Activated naive CD4-positive, alpha-beta T cell treated with anti-CD3 and anti-CD28 coated beads, Interleukin-2, amount 50 U/mL, for 16 hours (primary cell): ENCODE results near the gene MRFAP1L1.
"Not testable (repeated sequence)": the region's sequence is repeated elsewhere in the genome, so short reads cannot be mapped to it uniquely, and the experiment has no call there.

Experiments
- DNase-seq: peaks from one replicate; pipeline ENCODE4 v3.0.0-alpha.2; 2020

Gene MRFAP1L1

GRCh38 chr4:6709230-6710114, at the start of gene MRFAP1L1:
TSS of gene MRFAP1L1 (minus strand) at chr4:6709865. CDS start at chr4:6709629, 236 bp downstream.
- peak; percentile 98 for DNase-seq

DNA sequence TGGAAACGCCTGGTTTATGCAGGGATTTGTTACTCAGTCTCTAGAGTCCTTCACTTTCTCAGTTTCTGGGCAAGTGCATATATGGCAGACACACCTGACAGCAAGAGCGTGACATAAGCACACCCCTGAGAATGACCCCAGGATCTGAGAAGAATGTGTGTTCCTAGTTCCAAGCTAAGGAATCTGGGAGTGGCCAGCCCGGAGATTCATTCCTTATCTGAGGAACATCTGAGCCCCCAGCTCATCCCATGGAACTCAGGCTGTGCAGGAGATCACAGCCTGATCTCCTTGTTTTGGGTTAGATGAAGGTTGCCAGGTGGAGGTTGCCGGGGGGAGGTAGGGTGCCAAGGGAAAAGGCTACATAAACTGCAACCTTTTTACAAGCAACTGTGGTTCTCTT, 49.1 kb upstream of the MRFAP1L1 start:
- no peak for DNase-seq

DNA sequence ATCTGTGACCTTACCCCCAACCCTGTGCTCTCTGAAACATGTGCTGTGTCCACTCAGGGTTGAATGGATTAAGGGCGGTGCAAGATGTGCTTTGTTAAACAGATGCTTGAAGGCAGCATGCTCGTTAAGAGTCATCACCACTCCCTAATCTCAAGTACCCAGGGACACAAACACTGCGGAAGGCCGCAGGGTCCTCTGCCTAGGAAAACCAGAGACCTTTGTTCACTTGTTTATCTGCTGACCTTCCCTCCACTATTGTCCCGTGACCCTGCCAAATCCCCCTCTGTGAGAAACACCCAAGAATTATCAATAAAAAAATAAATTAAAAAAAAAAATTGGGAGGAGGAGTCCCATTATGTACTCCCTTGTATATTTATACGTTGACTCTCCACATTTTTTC, 46.7 kb upstream of the MRFAP1L1 start:
- not testable (repeated sequence) for DNase-seq

DNA sequence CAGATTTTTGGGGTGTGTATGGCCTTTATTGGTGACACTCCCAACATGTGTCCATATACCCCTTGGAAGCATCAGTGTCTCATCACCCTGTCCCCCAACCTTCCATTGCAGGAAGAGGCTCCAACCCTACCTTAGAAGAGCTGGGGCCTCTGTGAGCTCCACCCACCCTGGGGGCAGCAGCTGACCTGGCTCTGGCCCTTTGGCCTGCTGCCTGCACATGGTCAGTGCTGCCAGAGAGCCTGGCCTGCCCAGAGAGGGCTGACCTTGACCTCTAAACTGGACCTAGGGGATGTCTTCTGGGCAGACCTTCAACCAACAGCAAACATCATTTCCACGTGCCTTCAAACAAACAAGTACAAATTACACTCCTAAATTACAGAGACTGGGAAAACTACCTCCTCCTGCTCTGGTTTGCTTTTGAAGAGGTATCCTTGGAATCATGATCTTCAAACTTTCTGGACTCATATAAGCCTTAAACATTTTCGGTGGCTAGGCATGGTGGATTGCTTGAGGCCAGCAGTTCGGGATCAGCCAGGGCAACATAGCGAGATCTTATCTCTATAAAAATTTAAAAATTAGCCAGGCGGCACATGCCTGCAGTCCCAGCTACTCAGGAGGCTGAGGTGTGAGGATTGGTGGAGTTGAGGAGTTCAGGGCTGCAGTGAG, 45.6 kb upstream of the MRFAP1L1 start:
- no peak for DNase-seq

DNA sequence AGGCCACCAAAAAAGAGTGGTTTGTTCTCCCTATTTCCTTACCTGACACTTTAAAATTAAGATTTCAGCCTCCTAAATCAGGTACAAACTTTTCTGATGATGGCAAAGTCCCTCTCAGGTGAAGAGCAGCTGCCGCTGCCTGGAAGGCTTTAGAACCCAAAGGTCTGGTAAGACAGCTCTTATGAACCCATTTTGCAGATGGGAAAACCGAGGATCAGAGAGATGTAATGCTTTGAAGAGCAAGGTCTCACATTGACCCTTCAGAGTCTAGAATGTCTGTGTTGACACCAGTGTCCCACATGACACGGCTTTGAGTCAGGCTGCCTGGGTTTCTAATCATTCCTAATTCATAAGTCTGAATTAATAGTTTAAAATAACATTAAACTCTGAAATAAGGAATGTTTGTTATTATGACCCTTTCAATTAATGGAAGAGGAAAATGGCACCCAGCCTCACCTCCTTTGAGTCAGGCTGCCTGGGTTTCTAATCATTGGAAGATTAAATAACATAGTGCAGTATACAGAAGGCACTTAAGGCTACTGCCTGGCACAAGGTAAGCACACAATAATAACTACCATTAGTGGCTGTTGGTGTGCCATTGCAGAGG, 44.9 kb upstream of the MRFAP1L1 start:
- DNase-seq, result no peak

- no peak for DNase-seq
These were observed 44.2 kb upstream of the MRFAP1L1 start for GRCh38 chr4:6753891-6754290.

- no peak for DNase-seq
These were observed 43.5 kb upstream of the MRFAP1L1 start for GRCh38 chr4:6753103-6753560.

GRCh38 chr4:6752486-6752829, 42.8 kb upstream of the MRFAP1L1 start:
- no peak for DNase-seq

- no peak for DNase-seq
These were observed 42.2 kb upstream of the MRFAP1L1 start for GRCh38 chr4:6751611-6752485.

DNA sequence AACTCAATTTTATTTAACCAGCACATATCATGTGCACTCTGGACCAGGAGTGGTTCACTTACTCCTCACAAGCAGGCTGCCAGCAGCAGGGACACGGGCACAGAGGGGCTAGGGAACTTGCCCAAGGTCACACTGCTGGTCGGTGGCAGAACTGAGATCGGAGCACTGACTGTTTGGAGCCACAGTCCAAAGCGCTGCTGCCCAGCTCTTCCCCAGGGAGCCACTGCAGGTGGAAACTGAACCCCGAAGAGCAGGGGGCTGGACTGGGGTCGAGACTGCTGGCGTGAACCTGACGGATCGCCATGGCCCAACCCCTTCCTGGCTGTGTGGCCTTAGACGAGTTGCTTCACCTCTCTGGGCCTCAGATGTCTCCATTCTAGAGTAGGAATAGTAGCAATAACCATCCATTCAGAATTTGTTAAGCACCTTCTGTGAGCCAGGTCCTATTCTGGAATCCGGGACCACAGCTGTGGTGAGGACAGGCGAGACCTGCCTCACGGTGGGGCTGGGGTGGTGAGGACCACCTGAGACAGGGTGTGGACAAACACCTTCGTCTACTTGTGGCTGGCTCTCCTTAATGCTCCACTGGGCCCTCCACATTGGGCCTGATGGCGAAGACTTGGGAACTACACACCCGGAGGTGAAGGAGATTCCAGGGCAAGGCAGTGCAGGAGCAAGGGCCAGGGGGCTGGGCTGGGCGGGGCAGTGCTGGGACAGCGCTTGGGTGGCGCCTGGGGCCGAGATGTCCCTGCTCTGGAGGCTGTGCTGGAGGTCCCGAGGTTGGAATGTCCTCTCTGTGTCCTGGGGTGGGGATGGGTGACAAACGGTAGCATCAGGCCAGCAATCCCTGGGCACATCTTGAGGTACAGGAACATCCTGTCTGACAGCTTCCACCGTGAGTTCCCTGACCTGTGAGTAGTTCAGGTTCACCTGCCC, 40.9 kb upstream of the MRFAP1L1 start:
- no peak for DNase-seq

DNA sequence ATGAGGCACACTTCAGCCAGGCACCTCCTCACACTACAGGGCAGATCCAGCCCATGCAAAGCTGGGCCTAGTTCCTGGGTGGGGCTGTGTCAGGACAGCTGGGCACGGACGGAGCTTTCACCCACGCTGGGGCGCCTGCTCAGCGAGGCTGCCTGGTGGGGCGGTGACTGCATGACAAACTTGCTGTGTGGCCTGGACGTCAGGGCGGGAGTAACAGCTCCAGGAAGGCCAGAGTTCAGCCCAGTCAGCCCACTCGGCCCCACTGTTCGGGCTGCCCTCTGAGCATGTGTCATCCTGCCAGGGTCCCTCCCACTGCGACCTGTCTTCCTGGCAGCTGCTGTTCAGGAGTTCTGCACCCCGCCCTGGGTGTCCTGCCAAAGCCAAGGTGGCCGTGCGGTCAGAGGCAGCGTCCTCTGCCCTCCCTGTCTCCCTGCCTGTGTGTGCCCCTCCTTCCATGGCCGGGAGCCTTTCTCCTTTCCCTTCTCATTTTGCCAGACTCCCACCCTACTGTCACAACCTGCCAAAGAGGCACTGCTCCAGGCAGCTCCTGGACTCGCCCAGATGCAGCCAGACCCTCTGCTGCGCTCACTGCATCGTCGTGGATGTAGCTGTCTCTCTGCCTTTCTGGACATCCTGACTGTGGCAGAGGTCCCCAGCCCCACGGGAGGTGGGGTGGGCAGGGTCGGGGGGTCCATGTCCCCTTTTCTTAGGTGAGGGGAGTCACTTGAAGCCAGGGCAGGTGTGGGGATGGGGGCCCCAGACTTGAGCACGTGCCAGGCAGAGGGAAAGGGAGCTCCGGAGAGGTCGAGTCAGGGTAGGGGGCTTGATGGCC, 39.9 kb upstream of the MRFAP1L1 start:
- no peak for DNase-seq

DNA sequence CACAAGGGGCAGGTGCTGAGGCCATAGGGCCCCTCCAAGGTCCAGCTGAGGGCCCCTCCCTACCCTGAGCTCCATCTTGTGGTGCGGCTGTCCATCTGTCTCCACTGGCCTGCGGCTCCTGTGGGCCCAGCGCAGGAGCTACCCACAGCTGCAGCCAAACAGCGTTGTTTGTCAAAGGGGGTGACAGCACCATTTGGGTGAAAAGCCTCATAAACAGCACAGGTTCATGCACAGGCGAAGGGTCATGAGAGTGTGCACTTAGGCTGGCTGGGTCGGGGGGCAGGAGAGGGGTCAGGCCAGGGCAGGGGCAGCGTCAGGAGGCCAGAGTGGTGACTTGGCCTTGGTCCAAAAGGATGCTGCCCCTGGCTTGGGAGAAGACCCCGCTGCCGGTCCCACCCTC, 38.6 kb upstream of the MRFAP1L1 start:
- DNase-seq, result no peak

- DNase-seq, result no peak
These were observed 37.8 kb upstream of the MRFAP1L1 start for GRCh38 chr4:6747294-6748051.

DNA sequence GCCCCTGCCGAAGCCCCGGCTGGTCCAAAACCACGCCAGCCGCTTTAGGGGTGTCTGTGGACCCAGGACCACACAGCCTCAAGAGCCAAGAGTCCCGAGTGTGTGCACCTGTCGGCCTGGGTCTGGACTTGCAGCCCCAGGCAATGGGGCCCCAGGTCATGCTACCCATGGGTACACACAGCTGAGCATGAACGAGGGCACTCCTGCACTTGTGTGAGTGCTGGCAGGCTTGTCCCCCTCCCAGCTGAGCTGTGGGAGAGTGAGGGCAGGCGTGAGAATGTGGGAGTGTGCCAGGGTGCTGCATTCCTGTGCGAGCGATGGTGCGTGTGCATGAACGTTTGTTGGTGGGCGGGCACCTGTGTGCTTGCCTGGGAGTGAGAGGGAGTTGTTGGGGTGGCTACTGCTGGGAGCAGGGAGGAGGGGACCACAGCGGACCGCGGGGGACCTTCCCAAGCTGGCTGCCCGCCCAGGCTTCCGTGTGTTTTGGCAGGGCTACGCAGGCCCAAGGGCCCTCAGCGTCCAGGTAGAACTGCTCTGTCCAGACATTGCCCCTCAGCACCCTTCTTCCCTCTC, 37.1 kb upstream of the MRFAP1L1 start:
- no peak for DNase-seq

DNA sequence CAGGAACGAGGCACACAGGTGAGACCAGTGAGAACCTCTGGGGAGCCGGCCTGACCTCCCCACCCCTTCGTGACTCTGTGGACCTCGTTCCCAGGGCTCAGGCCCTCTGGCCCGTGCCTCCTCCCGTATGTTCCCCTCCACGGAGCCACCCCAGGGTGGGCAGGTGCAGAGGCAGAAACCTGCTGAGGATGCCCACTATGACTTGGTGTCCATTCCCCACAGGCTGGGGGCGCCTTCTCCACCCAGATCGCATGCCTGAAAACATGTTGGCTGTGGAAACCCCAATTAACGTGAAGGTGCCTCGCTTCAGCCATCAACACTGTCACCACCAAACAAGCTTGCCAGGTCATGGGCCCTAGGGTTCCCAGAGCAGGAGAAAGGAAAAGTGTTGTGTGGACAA, 33.3 kb upstream of the MRFAP1L1 start:
- no peak for DNase-seq

GRCh38 chr4:6742507-6742906, 32.8 kb upstream of the MRFAP1L1 start:
- DNase-seq, result no peak

DNA sequence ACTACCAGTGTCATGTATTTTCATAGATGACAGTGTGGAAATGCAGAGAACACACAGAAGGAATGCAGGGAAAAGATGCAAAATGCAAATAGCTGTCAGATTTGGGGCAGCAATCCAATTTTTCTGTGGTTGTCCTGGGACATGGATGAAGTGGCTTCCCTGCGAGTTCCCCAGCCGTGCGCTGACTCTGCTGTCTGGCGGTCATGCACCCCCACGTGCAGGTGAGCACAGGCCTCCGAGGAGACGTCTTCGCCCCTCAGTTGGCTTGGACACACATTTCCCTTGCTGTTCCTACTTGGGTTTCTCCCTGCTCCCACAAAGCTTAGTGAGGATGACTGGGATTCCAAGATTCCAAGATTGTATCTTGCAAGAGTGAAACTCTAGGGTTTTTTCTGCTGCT, 30.7 kb upstream of the MRFAP1L1 start:
- DNase-seq, result no peak

GRCh38 chr4:6739920-6740319, 30.3 kb upstream of the MRFAP1L1 start:
- no peak for DNase-seq

GRCh38 chr4:6734165-6734786, 24.6 kb upstream of the MRFAP1L1 start:
- no peak for DNase-seq
